GM12865 (cell line): ENCODE data around the gene ATF5.

Experiments
- DNase-seq: peaks from one replicate; pipeline ENCODE4 v3.0.0; 2010; ENCODE audit warnings: low read depth
- H3K4me3 ChIP-seq: 2 replicates; pipeline ENCODE4 v1.5.1; 2011; ENCODE audit warnings: mild to moderate bottlenecking, low read depth, low read length, control low read depth
- CTCF ChIP-seq: IDR thresholded peaks from 2 replicates; pipeline ENCODE4 v1.5.1; 2011; ENCODE audit warnings: low read length, control low read depth, low read depth, inconsistent platforms; ENCODE audit not compliant: insufficient read depth; ENCODE audit errors: missing control alignments

Gene ATF5

GRCh38 chr19:49930483-49931011 is 1.5 kb downstream of the ATF5 start:
- no peak for TF ChIP-seq CTCF
- no peak for DNase-seq
- H3K4me3 ChIP-seq, result peak overlapping the region; percentile 82

DNA sequence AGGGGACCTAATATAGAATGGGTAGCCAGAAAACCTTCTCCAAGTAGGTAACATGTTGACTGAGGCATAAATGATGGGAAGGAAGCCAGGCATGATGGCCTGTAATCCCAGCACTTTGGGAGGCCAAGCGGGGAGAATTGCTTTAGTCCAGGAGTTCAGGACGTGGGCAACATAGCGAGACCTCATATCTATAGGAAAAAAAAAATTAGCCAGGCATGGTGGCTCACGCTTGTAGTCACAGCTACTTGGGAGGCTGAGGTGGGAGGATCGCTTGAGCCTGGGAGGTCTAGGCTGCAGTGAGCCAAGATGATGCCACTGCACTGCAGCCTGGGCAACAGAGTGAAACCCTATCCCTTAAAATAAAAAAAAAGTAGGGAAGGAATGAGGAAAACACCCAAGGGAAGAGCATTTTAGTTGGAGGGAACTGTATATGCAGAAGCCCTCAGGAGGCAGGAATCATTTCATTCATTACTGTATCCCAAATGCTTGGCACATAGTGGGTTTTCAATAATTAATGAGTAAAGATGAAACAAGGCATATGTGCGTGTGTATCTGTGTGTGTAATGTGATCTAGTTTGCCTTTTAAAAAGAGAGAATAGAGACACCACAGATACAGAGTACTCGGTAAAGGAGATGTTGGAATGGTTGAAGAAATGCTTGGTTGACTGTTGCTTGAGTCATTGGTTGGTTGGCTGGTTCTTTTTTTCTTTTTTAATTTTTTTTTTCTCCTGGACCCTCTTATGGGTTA is 2.5 kb downstream of the ATF5 start:
- no peak overlapping the region for H3K4me3 ChIP-seq
- DNase-seq, result no peak
- TF ChIP-seq CTCF, result no peak

DNA sequence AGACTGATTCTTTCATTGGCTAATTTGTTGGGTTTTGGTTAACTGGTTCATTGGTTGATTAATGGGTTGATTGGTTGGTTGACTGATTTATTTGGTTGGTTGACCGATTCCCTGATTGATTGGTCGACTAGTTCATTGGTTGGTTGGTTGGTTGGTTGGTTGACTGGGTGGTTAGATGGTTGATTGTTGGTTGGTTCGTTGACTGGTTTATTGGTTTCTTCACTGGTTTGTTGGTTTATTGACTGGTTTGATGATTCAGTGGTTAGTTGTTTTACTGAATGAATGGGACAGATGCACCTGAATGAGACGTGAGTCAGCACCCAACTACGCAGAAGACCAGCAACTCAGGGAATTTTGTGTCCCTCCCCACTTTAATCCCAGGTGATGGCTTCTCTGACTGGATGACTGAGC is 3.0 kb downstream of the ATF5 start:
- TF ChIP-seq CTCF, result no peak
- no peak for DNase-seq
- H3K4me3 ChIP-seq, result no peak overlapping the region

DNA sequence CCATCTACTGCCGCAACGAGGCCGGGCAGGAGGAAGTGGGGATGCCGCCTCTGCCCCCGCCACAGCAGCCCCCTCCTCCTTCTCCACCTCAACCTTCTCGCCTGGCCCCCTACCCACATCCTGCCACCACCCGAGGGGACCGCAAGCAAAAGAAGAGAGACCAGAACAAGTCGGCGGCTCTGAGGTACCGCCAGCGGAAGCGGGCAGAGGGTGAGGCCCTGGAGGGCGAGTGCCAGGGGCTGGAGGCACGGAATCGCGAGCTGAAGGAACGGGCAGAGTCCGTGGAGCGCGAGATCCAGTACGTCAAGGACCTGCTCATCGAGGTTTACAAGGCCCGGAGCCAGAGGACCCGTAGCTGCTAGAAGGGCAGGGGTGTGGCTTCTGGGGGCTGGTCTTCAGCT is 3.7 kb downstream of the ATF5 start:
- no peak for DNase-seq
- no peak for TF ChIP-seq CTCF
- H3K4me3 ChIP-seq, result no peak overlapping the region

DNA sequence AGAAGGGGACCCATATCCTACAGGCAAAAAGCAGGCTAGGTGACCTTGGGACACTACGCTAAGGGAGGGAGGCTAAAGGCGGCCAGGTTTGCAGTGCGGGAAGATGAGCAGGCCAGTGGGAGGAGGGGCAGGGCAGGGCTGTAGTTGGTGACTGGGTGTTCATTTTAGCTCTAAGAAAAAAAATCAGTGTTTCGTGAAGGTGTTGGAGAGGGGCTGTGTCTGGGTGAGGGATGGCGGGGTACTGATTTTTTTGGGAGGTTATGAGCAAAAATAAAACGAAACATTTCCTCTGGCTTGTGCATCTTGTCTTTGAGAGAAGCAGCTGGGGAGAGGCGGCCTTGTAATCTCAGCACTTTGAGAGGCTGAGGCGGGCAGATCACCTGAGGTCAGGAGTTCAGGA is 4.6 kb downstream of the ATF5 start:
- DNase-seq, result no peak

DNA sequence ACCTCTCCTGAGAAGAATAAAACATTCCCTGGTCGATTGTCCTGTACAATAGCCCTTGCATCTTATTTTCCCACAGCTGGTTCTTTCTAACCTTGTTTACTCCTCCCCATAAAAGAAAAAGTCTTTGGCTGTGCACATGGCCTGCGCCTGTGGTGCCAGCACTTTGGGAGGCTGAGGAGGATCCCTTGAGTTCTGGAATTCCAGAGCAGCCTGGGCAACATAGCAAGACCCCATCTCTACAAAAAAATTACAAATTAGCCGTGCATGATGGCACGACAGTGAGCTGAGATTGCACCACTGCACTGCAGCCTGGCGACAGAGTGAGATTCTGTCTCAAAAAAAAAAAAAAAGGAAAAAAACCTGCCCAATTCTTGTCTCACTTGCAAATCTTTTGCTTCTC is 7.5 kb downstream of the ATF5 start:
- no peak overlapping the region for H3K4me3 ChIP-seq
- no peak for TF ChIP-seq CTCF
- DNase-seq, result no peak

More for the DNA sequence above, 4.6 kb downstream of the ATF5 start:
- H3K4me3 ChIP-seq, result no peak overlapping the region
- TF ChIP-seq CTCF, result no peak
